NB4 (cell line): ENCODE measurements around the gene SIPA1L2.

Experiments
- CTCF ChIP-seq: IDR thresholded peaks from one replicate; pipeline ENCODE4 v1.5.1; 2012; ENCODE audit warnings: low read depth, low read length
- MAX ChIP-seq: IDR thresholded peaks from 2 replicates; pipeline ENCODE4 v1.6.1; 2011; ENCODE audit warnings: low read depth, low read length
- POLR2A ChIP-seq: IDR thresholded peaks from 2 replicates; pipeline ENCODE4 v1.6.1; 2011; ENCODE audit warnings: mild to moderate bottlenecking; ENCODE audit not compliant: insufficient read length; ENCODE audit errors: extremely low read depth

GRCh38 chr1:232641507-232641906 lies 11.6 kb upstream of the SIPA1L2 start:
- TF ChIP-seq POLR2A = no peak
- no peak for TF ChIP-seq CTCF
- TF ChIP-seq MAX = no peak
